ENCODE results near the gene KAZN.

DNA sequence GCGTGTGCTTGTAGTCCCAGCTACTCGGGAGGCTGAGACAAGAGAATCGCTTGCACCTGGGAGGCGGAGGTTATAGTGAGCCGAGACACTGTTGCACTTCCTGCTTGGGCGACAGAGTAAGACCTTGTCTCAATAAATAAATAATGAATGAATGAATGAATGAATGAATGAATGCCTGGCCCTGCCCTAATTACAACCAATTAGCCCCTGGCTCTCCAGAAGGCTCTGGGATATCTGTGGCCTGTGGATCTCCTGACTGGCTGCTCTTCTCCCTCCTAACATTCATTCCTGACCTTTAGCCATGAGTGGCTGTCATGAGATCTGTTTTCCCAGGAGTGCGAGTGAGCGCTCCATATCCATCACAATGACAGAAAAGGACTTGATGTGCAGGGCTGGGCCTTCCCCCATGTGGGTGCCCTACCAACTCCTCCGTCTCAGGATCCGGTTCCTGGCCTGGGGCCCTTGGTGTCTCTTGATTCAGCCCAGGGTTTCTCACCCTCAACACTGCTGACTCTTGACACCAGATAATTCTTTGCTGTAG lies 311.5 kb downstream of the KAZN start:
- TF ChIP-seq, protein P1, sequence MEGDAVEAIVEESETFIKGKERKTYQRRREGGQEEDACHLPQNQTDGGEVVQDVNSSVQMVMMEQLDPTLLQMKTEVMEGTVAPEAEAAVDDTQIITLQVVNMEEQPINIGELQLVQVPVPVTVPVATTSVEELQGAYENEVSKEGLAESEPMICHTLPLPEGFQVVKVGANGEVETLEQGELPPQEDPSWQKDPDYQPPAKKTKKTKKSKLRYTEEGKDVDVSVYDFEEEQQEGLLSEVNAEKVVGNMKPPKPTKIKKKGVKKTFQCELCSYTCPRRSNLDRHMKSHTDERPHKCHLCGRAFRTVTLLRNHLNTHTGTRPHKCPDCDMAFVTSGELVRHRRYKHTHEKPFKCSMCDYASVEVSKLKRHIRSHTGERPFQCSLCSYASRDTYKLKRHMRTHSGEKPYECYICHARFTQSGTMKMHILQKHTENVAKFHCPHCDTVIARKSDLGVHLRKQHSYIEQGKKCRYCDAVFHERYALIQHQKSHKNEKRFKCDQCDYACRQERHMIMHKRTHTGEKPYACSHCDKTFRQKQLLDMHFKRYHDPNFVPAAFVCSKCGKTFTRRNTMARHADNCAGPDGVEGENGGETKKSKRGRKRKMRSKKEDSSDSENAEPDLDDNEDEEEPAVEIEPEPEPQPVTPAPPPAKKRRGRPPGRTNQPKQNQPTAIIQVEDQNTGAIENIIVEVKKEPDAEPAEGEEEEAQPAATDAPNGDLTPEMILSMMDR (optimal IDR thresholded peaks at IDR 0.05 in 1 of 3, IDR thresholded peaks at IDR 0.05 in 1 of 3, conservative IDR thresholded peaks at IDR 0.05 in 1 of 3; ENCODE audit: extremely low read depth in 1 of 3, insufficient read depth in 2 of 3, low read length in 3 of 3), result no peak
- no peak for TF ChIP-seq EZH2 (IDR thresholded peaks at IDR 0.05; ENCODE audit: low read length)
